HepG2 (cell line): ENCODE results near the gene TBC1D10B. TPM values are rescaled to one million over a fixed set of nuclear protein-coding genes. Genes with fewer than 3 reads are reported as not detected.

Source experiments
- CEBPB ChIP-seq: IDR thresholded peaks from 2 replicates; pipeline ENCODE4 v1.6.1; 2011; ENCODE audit warnings: low read depth, low read length, improper control_type of control experiment, borderline replicate concordance
- HNRNPH1 ChIP-seq: fragments of 200-400 bp; formaldehyde crosslinking; optimal IDR thresholded peaks from 2 replicates; pipeline ENCODE3; 2017; ENCODE audit warnings: mild to moderate bottlenecking, low read depth, low read length
- MAFF ChIP-seq: IDR thresholded peaks from 2 replicates; pipeline ENCODE4 v1.6.1; 2011; ENCODE audit warnings: low read depth, low read length, improper control_type of control experiment
- MAZ ChIP-seq, 2 experiments: sonication (generic) in 1 of 2; formaldehyde crosslinking in 1 of 2; IDR thresholded peaks; 2 replicates each; pipeline versions ENCODE4 v1.5.0 to v1.6.1; 2012 to 2020; ENCODE audit warnings: low read depth in 2 of 2, mild to moderate bottlenecking in 2 of 2, borderline replicate concordance in 1 of 2, improper control_type of control experiment in 1 of 2, low read length in 1 of 2, missing genetic modification reagents in 1 of 2, moderate library complexity in 1 of 2
- NR2F6 ChIP-seq, 2 experiments: IDR thresholded peaks; 2 replicates each; pipeline ENCODE4 v1.6.1; 2016; ENCODE audit warnings: antibody characterized with exemption in 1 of 2, mild to moderate bottlenecking in 1 of 2
- SMAD1 ChIP-seq: sonication (generic); formaldehyde crosslinking; IDR thresholded peaks from 2 replicates; pipeline ENCODE4 v1.4.0; 2020; ENCODE audit warnings: missing genetic modification reagents, low read depth, mild to moderate bottlenecking, borderline replicate concordance
- SP2 ChIP-seq: sonication (generic); formaldehyde crosslinking; IDR thresholded peaks from 2 replicates; pipeline ENCODE4 v1.5.1; 2020; ENCODE audit warnings: mild to moderate bottlenecking, missing genetic modification reagents
- U2AF2 ChIP-seq: fragments of 200-400 bp; formaldehyde crosslinking; IDR thresholded peaks from 2 replicates; pipeline ENCODE4 v1.6.1; 2017; ENCODE audit warnings: low read depth, mild to moderate bottlenecking, low read length
- ZFP90 ChIP-seq: sonication (generic); formaldehyde crosslinking; IDR thresholded peaks from 2 replicates; pipeline ENCODE4 v1.8.0; 2022; ENCODE audit warnings: missing genetic modification reagents, mild to moderate bottlenecking, inconsistent platforms, borderline replicate concordance
- ZNF329 ChIP-seq: sonication (generic); formaldehyde crosslinking; IDR thresholded peaks from 2 replicates; pipeline ENCODE4 v1.9.0; 2021; ENCODE audit warnings: low read depth, mild to moderate bottlenecking, missing genetic modification reagents
- ZNF383 ChIP-seq: sonication (generic); formaldehyde crosslinking; IDR thresholded peaks from 2 replicates; pipeline ENCODE4 v1.4.0; 2020; ENCODE audit warnings: missing genetic modification reagents, mild to moderate bottlenecking, borderline replicate concordance
- ZNF576 ChIP-seq: sonication (generic); formaldehyde crosslinking; IDR thresholded peaks from 2 replicates; pipeline ENCODE4 v1.4.0; 2020; ENCODE audit warnings: mild to moderate bottlenecking, missing genetic modification reagents
- ZNF790 ChIP-seq: sonication (generic); formaldehyde crosslinking; IDR thresholded peaks from 2 replicates; pipeline ENCODE4 v1.8.0; 2022; ENCODE audit warnings: missing genetic modification reagents, mild to moderate bottlenecking, borderline replicate concordance
- polyA plus RNA-seq, 8 experiments: library from polyadenylated mRNA; depleted of rRNA in 3 of 8; stranded (reverse) in 7 of 8; unstranded in 1 of 8; fragments of >200 nt; fragmentation: Illumina TruSeq in 4 of 8; extraction: Trizol in 4 of 8; gene quantifications; 2 replicates each; pipeline versions ENCODE4 v1.2.1 to v1.2.3, GENCODE V29; 2011 to 2016; ENCODE audit warnings: low read depth in 4 of 8, missing spikeins in 1 of 8, mixed read lengths in 1 of 8; ENCODE audit not compliant: insufficient read depth in 1 of 8
- total RNA-seq, 5 experiments: library from RNA; depleted of rRNA; stranded (reverse); fragments of >200 nt; fragmentation: Illumina TruSeq; extraction: Trizol; gene quantifications; 2 replicates each; pipeline ENCODE4 v1.2.3, GENCODE V29; 2016; ENCODE audit warnings: low read depth in 1 of 5
- TF ChIP-seq, protein P1 (sequence below): sonication (generic); formaldehyde crosslinking; IDR thresholded peaks from 2 replicates; pipeline ENCODE4 v1.8.1; 2022; ENCODE audit warnings: low read depth, mild to moderate bottlenecking, missing genetic modification reagents
- TF ChIP-seq, protein P2 (sequence below): sonication (generic); formaldehyde crosslinking; IDR thresholded peaks from 2 replicates; pipeline ENCODE4 v1.4.0; 2020; ENCODE audit warnings: missing genetic modification reagents
- TF ChIP-seq, protein P3 (sequence below): sonication (generic); formaldehyde crosslinking; IDR thresholded peaks from 2 replicates; pipeline ENCODE4 v1.5.1; 2020; ENCODE audit warnings: mild to moderate bottlenecking, missing genetic modification reagents, moderate library complexity
- TF ChIP-seq, protein P4 (sequence below): sonication (generic); formaldehyde crosslinking; IDR thresholded peaks from 2 replicates; pipeline ENCODE4 v1.8.0; 2022; ENCODE audit warnings: missing genetic modification reagents, mild to moderate bottlenecking, inconsistent platforms, borderline replicate concordance

TBC1D10B gene
- total and polyA plus RNA-seq, 2 of the 13 experiments (the other 11 are each of a cell fraction or from before 2014, with no cell fraction given): 15.7 to 24.8 TPM

DNA sequence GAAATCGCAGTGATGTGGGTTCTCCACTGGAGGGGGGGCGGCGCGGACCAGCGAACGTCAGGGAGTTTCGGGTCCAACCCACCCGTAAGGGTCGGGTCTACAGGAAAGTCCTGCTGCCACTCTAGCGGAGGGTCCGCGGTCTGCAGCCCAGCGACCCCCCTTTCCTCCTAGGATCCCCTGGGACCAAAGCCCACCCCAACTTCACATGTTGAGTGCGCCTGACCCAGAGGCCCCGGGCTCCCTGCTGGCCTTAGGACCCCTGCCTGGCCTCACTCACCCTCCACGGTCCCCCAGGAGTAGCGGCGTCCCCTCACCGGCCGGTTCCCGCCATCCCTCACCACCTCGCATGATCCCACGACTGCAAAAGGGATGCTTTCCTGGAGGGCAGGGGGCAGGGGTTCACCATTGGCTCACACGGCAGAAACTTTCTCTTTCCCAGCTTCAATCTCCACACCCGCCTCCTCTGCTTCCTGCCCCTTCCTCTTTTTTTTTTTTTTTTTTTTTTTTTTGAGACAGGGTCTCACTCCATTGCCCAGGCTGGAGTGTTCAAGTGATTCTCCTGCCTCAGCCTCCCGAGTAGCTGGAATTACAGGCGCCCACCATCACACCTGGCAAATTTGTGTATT is 9.0 kb upstream of the TBC1D10B start (continued):
- TF ChIP-seq, protein P1, sequence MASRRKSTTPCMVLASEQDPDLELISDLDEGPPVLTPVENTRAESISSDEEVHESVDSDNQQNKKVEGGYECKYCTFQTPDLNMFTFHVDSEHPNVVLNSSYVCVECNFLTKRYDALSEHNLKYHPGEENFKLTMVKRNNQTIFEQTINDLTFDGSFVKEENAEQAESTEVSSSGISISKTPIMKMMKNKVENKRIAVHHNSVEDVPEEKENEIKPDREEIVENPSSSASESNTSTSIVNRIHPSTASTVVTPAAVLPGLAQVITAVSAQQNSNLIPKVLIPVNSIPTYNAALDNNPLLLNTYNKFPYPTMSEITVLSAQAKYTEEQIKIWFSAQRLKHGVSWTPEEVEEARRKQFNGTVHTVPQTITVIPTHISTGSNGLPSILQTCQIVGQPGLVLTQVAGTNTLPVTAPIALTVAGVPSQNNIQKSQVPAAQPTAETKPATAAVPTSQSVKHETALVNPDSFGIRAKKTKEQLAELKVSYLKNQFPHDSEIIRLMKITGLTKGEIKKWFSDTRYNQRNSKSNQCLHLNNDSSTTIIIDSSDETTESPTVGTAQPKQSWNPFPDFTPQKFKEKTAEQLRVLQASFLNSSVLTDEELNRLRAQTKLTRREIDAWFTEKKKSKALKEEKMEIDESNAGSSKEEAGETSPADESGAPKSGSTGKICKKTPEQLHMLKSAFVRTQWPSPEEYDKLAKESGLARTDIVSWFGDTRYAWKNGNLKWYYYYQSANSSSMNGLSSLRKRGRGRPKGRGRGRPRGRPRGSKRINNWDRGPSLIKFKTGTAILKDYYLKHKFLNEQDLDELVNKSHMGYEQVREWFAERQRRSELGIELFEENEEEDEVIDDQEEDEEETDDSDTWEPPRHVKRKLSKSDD (CRISPR knock-in tag): no peak
- TF ChIP-seq CEBPB (no peak), SMAD1 (CRISPR knock-in tag) (0 out of 2 replicates have a peak, but pooled peaks have one; percentile 3), ZNF383 (CRISPR knock-in tag) (no peak), U2AF2 (0 out of 2 replicates have a peak, but pooled peaks have one; percentile 28), ZNF576 (CRISPR knock-in tag) (no peak), ZNF790 (CRISPR knock-in tag) (no peak), ZNF329 (CRISPR knock-in tag) (no peak), MAFF (no peak), ZFP90 (CRISPR knock-in tag) (no peak), SP2 (CRISPR knock-in tag) (no peak), MAZ (IDR thresholded peaks at IDR 0.05; ENCODE audit: borderline replicate concordance, low read depth, low read length) (no peak), MAZ (CRISPR knock-in tag; IDR thresholded peaks at IDR 0.05; ENCODE audit: low read depth) (no peak), NR2F6 (IDR thresholded peaks at IDR 0.05) (no peak), NR2F6 (CRISPR knock-in tag; IDR thresholded peaks at IDR 0.05) (no peak), HNRNPH1 (no peak)
- TF ChIP-seq, protein P2, sequence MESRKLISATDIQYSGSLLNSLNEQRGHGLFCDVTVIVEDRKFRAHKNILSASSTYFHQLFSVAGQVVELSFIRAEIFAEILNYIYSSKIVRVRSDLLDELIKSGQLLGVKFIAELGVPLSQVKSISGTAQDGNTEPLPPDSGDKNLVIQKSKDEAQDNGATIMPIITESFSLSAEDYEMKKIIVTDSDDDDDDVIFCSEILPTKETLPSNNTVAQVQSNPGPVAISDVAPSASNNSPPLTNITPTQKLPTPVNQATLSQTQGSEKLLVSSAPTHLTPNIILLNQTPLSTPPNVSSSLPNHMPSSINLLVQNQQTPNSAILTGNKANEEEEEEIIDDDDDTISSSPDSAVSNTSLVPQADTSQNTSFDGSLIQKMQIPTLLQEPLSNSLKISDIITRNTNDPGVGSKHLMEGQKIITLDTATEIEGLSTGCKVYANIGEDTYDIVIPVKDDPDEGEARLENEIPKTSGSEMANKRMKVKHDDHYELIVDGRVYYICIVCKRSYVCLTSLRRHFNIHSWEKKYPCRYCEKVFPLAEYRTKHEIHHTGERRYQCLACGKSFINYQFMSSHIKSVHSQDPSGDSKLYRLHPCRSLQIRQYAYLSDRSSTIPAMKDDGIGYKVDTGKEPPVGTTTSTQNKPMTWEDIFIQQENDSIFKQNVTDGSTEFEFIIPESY: no peak
- TF ChIP-seq, protein P3, sequence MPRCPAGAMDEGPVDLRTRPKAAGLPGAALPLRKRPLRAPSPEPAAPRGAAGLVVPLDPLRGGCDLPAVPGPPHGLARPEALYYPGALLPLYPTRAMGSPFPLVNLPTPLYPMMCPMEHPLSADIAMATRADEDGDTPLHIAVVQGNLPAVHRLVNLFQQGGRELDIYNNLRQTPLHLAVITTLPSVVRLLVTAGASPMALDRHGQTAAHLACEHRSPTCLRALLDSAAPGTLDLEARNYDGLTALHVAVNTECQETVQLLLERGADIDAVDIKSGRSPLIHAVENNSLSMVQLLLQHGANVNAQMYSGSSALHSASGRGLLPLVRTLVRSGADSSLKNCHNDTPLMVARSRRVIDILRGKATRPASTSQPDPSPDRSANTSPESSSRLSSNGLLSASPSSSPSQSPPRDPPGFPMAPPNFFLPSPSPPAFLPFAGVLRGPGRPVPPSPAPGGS (CRISPR knock-in tag): 0 out of 2 replicates have a peak, but pooled peaks have one; percentile 35
- TF ChIP-seq, protein P4, sequence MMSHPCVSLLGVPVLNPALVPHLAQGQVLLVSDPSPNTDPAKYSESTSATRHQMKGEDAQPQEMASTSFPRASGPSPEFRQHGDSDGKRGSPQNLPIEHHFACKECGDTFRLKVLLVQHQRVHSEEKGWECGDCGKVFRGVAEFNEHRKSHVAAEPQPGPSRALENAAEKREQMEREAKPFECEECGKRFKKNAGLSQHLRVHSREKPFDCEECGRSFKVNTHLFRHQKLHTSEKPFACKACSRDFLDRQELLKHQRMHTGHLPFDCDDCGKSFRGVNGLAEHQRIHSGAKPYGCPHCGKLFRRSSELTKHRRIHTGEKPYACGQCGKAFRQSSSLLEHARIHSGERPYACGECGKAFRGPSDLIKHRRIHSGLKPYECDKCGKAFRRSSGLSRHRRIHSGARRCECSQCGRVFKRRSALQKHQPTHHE (CRISPR knock-in tag): 0 out of 2 replicates have a peak, but pooled peaks have one; percentile 4
